Stimulated activated CD4-positive, alpha-beta T cell treated with anti-CD3 and anti-CD28 coated beads, Interleukin-2, amount 100 ng/mL, for 48 hours (primary cell): ENCODE data around the gene ZNF80.
"Not testable (repeated sequence)": the region's sequence is repeated elsewhere in the genome, so short reads cannot be mapped to it uniquely, and the experiment has no call there.

Experiments used
- DNase-seq, 2 donors: peaks; one replicate each; pipeline ENCODE4 v3.0.0-alpha.2; 2020

Gene ZNF80

DNA sequence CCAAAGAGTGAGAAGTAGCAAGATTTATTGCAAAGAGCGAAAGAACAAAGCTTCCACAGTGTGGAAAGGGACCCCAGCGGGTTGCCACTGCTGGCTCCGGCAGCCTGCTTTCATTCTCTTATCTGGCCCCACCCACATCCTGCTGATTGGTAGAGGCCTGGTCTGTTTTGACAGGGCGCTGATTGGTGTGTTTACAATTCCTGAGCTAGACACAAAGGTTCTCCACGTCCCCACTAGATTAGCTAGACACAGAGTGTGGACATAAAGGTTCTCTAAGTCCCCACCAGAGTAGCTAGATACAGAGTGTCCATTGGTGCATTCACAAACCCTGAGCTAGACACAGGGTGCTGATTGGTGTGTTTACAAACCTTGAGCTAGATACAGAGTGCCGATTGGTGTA lies at the start of gene ZNF80:
TSS of gene ZNF80 (minus strand) at position 101 of the 400 bp plus-strand sequence. CDS start 504 bp downstream, outside the sequence.
- DNase-seq = not testable (repeated sequence)

DNA sequence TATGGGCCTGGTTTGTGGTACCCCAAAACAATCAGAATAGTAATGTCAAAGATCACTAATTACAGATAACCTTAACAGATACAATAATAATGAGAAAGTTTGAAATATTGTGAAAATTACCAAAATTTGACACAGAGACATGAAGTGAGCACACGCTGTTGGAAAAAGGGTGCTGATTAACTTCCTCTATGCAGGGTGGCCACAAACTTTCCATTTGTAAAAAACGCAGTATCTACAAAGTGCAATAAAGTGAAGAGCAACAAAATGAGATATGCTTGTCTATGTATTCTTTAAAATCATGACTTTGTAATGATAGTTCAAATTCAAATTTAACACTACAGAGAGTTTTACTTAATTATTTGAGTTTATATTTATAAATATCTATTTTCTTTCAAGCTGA lies 48.9 kb upstream of the ZNF80 start:
- no peak for DNase-seq

DNA sequence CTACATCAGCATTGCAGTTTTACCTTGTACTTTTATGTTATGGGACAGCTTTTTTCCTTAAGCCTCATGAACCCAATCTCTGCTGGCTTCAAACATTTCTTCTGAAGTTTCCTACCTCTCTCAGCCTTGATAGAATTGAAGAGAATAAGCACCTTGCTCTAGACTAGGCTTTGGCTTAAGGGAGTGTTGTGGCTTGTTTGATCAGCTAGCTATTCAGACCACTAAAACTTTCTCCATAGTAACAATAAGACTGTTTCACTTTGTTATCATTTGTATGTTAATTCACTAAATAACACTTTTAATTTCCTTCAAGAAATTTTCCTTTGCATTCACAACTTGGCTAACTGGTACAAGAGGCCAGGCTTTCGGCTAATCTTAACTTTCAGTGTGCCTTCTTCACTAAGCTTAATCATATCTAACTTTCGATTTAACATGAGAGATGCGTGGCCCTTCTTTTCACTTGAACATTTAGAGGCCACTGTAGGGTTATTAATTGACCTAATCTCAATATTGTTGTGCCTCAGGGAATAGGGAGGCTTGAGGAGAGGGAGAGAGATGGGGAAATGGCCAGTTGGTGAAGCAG lies 48.4 kb upstream of the ZNF80 start:
- no peak for DNase-seq

DNA sequence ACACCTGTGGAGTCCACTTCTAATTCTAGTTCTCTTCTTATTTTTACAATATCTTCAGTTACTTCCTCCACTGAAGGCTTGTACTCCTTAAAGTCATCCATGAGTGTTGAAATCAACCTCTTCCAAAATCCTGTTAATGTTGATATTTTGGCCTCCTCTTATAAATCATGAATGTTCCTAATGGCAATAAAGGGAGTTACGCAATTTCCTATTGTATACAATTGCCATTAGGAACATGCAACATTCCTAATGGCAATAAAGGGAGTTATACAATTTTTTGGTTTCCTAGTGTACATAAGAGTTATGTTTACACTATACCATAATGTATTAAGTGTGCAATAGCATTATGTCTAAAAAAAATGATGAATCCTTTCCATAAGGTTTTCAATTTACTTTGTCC lies 47.3 kb upstream of the ZNF80 start:
- DNase-seq = no peak

DNA sequence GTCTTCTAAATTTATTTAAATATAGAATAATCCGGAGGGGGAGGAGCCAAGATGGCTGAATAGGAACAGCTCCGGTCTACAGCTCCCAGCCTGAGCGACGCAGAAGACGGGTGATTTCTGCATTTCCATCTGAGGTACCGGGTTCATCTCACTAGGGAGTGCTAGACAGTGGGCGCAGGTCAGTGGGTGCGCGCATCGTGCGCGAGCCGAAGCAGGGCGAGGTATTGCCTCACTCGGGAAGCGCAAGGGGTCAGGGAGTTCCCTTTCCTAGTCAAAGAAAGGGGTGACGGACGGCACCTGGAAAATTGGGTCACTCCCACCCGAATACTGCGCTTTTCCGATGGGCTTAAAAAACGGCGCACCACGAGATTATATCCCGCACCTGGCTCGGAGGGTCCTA lies 39.5 kb upstream of the ZNF80 start:
- not testable (repeated sequence) for DNase-seq

DNA sequence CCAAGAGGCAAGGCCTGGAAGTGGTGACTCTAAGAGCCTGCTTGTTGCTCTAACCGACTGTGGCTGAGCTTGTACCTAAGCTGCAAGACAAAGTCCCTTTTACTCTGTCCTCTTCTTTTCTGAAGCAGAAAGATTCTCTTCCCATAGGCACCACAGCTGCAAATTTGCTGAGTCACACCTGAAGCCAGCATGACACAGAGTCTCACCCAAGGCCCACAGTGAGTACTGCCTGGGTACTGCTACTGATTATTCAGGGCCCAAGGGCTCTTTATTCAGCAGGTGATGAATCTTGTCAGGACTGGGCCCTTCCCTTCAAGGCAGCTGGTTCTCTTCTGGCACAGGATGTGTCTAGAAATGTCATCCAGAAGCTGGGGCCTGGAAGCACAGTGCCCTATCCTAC lies 37.6 kb upstream of the ZNF80 start:
- DNase-seq = no peak

DNA sequence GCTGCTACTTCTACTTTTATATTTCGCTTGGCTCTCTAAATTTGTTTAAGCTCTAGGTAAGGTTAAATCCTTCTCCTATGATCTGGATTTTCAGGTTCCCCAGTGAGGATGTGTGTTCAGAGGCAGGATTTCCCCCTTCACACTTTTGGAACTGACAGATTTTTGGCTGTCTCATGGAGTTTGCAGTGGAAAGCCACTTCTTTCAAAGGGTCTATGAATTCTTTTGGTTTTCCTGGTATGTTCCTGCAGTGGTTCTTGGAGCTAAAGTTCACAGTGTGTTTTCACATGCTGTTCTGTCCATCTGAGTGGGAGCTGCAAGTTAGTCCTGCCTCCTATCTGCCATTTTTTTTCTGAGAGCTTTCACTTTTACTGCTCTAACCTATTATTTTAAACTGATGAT lies 34.9 kb upstream of the ZNF80 start:
- DNase-seq = no peak

DNA sequence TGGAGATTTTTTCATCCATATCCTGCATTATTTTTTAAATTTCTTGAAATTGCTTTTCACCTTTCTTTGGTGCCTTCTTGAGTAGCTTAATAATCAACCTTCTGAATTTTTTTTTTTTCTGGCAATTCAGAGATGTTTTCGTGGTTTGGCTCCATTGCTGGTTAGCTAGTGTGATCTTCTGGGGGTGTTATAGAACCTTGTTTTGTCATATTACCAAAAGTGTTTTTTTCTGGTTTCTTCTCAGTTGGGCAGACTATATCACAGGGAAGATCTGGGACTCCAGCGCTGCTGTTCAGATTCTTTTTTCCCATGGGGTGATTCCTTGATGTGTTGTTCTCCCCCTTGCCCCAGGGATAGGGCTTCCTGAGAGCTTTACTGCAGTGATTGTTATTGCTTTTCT lies 32.6 kb upstream of the ZNF80 start:
- DNase-seq = no peak

DNA sequence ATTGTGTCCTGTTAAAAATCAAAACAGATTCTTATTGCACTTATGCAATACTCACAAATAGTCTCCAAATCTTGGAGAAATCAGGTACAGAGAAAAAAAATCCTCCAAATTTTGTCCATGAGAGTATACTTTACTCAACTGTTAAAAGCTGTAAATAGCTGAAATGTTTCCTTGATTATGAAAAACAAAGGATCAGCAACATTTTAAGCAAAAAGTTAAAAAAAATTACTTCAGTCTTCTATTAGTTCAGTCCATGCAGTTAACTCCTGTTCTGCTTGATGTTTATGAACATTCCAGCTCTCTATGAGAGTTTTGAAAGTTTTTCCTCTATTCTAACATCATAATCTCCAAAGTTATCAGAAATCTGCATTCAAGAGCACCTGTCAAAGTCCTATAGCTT lies 22.8 kb upstream of the ZNF80 start:
- no peak for DNase-seq

DNA sequence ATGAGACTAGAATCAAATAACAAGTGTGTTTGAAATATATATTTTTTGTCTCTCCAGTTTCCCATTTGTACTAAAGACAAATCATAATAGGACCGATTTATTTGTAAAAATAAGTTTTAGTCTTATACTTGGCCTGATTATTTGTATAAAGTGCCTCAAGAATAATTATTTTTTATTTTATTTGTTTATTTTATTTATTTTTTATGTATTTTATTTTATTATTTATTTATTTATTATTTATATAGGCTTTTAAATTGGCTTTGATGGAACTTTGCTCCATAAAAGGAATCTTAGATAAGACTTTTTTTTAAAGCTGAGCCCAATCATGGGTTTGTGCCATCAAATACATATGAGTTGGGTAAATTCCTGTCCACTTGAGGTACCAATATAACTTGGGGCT lies 22.2 kb upstream of the ZNF80 start:
- DNase-seq = no peak

DNA sequence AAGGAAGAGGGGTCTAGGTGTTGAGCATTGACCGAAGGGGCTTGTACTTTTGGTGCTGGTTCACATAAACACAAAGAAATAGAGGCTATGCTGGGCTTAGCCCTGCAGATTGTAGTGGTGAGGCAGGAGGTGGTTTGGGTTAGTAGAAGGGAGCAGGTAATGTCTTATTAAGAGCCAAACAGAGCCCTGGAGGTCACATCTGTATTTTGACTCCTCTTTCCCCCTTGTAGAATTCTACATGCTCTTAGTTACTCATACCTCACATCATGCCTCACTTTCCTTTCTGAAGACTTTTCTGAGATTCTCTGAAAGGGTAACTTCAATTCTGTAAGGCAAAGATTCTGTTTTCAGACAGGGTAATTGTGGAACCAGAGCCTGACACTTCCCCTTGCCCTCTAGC lies 16.1 kb upstream of the ZNF80 start:
- DNase-seq = no peak

DNA sequence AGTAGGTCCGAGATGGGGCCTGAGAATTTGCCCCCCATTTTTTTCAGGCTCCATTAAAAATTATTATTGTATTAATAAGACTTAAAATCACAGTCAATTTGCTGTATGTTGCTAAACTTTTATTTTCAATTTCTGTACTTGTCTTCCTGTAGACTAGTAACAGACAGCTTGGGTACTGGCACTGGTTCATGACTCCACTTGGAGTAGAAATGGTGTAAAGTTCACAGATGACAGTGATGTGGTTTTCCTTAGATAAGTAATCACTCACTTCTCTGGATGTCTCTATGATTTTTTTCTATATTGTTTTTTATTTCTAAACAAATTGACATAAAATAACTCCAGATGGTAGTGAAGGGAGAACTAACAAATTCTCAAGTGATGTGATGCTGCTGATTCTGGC lies 15.6 kb upstream of the ZNF80 start:
- DNase-seq = no peak

DNA sequence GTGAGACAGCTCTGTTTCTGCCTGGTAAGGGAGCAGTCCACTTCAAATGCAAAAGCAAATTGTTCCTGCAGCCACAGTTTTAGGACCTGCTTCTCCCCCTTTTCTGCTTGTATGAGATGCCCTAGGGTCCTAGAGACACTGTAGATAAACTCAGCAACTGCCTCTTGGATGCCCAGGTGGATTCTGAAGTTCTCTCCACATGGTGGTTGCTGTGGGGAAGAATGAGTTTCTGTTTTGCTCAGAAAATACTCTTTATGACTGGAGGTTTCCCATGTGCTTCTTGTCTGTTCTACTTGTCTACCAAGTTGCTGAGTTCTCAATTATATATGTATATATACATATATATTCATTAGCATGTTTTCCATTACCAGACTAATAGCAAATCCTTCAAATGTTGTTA lies 5.6 kb upstream of the ZNF80 start:
- DNase-seq = no peak

DNA sequence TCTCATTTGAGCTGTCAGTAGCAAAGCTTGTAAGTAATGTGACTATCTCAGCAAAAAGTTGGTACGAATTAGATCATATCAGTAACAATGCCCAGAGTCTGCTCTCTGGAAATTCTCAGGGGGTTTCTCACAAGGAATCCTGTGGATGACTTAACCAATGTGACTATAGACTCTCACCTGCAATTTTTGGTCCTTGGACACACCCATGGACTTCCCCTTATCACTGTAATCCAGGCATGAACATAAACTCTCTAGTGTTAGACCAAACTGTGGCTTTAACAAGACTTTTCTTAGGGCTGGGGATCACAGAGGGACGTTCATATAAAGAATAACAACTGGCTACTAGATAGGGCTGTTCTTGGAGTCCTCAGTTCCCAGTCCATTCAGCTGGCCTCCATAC lies 3.9 kb upstream of the ZNF80 start:
- no peak for DNase-seq

DNA sequence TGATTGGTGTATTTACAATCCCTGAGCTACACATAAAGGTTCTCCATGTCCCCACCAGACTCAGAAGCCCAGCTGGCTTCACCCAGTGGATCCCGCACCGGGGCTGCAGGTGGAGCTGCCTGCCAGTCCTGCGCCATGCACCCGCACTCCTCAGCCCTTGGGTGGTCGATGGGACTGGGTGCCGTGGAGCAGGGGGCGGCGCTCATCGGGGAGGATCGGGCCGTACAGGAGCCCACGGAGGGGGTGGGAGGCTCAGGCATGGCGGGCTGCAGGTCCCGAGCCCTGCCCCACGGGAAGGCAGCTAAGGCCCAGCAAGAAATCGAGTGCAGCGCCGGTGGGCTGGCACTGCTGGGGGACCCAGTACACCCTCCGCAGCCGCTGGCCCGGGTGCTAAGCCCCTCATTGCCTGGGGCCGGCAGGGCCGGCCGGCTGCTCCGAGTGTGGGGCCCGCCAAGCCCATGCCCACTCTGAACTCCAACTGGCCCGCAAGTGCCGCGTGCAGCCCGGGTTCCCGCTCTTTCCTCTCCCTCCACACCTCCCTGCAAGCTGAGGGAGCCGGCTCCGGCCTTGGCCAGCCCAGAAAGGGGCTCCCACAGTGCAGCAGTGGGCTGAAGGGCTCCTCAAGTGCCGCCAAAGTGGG lies 888 bp upstream of the ZNF80 start:
- DNase-seq = not testable (repeated sequence)

DNA sequence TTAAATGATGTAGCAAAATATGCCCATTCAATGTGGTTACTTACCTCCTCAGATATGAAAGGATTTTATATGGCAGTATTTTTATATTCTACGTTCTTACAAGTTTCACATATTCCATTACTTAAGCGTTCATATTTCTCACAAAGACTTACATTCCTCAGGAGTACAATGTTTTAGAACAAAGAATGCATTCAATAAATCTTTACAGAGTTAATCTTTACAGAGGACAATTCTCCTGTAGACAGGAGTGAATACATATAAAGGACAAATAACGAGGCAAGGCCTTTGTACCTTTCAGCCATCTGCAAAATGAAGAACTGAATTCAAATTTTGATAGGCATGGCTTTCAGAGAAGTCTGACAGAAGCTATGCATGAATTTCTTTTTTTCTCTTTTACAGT lies 1.9 kb downstream of the ZNF80 start:
- DNase-seq = no peak

DNA sequence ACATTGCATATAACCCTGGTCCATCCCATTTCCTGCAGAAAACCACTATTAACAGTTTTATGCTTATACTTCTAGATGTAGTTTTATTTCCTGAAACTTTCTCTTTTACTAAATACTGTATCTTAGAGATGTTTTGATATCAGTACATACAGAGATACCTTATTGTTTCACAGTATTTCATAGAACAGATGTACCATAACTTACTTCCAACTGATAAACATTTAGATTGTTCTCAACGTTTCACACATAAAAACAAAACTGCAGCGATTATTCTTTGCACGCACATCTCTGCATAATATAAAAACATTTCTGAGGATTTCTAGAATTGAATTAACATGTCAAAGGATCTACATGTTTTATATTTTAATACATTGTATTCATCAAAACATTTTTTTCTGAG lies 2.6 kb downstream of the ZNF80 start:
- no peak for DNase-seq

DNA sequence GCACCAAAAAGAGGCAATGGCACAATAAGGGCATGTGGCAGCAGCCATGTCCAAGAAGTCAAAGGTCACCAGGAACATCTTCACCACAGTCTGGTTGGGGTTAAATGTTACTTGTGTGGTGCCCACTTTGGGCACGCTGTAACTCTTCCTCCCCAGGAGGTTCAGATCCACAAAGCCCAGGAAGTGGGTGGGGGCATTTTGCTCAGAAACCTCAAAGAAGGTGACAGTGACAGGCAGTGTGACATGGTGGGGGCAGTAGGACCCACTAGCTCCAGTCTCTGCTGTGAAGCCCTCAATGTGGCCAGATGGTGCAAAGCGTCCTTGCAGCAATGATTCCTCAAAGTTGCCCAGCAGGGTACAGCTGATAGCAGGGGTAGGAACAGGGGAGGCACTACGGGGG lies 5.8 kb downstream of the ZNF80 start:
- no peak for DNase-seq

DNA sequence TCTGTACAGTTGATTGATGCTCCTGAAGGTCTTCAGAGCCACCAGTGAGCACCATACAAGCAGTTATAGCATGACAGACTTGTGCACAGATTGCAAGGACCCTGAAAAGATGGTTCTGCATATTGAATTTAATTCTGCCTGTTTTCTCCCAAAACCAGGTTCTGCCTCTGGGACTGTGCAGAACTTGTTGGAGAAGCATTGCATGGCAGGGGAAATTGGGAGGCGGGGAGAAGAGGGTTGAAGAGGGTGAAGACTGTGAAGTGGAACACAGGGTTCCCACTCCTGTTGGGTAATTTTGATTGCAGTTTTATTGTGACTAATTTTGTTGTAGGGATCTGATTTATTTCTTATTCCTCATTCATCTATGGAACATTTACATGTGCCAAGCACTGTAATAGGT lies 10.3 kb downstream of the ZNF80 start:
- no peak for DNase-seq

DNA sequence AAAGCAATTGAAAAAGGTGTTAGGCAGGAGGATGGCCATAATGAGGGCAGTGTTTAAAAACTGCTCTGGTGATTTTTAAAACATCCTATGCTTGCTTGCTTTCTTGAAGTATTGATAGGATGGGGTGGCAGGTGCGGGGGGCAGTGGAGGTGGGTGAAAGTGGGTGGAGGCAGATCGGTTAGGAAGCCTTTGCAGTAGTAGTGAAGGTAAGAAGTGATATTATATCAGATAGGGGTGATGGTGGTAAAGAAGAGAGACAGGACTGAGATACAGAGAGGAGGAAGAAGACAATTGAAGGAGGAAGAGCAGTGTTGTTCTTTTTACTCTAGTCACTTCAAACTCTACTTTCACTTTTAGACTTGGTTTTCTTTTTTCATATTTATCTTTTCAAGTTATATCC lies 11.1 kb downstream of the ZNF80 start:
- no peak for DNase-seq

DNA sequence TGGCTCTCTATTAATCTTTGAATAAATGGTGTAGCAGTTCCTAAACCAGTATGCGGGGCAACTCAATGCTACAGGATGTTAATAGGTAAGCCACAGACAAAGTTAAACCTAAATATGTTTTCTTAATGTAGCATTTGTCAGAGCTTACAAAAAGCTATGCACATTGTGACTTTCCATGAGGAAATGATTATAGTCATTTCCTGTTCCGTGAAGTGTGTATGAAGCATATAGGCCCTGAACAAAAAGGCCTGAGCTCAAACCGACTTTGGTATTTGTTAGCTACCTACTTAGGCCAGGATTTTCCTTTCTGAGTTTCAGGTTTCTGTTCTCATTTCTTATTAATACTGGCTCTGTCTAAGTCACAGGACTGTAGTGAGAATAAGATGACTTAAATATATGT lies 14.2 kb downstream of the ZNF80 start:
- DNase-seq = no peak

DNA sequence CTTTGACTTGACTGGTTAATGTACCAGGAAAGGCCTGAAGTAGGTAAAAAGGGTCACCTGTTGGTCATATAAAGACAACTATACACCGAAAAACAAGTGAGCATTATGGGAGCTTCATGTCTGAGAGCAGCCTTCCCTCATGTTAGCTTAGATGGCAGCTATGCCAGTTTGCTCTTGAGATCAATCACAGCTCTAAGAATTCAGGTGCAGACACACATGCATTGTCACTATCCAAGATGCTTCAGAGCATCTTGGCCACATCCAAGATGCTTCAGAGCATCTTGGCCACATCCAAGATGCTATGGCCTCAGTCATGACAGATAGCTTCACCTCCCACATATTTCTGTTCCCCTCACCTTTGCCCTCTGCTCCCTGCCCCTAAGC lies 15.5 kb downstream of the ZNF80 start:
- no peak for DNase-seq

DNA sequence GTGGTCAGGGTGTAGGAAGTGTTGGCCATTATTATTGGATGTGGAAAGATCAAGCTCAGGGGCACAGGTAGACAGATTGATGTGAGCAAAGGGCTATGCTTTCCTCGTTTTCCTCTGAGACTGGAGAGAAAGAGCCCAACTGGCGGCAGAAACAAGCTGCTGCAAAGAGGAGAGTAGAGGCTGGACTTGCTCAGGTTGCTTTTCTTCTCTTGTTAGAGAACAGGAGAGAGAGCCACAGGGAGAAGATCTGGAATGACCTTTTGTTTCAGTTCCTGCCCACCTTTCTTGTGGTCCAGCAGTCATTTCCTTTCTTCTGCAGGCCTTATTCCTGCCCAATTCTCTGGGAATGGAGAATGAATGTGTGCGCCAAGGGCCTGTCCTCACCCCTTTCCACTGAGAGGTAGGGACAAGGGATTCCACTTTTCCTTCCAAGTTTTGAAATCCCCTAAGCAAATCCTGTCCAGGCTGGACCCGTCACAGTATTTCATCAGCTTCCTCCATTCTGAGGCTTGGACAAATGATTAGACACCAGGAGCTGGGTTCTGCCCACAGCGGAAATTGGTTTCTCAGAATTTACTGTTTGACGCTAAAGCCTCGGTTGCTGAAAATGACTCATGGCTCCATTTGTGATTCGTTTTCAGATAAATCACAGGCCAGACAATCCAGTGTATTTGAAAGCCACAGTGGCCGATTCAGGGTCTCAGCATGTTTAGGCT lies 16.1 kb downstream of the ZNF80 start:
- no peak for DNase-seq

DNA sequence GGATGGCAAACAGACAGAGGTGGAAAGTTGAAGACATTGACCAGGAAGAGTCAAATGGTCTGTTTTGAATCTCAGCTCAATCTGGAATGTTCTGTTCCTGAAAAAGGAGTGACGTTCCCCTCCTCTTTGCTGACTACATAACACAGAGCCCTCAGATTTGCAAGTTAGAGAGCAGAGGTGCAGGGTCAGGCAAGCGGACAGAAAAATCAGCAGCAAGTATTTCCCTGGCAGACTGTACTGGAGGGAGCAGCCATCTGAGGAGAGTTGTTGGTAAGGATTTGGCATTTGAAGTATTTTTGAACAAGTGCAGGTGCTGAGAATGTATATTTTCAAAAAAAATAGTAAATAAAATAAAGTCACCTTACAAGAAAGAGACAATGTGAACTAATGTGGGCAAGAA lies 17.6 kb downstream of the ZNF80 start:
- no peak for DNase-seq
